Measurements from ENCODE around the gene WDR72.
"Not testable (repeated sequence)": the region's sequence is repeated elsewhere in the genome, so short reads cannot be mapped to it uniquely, and the experiment has no call there.

The WDR72 gene

DNA sequence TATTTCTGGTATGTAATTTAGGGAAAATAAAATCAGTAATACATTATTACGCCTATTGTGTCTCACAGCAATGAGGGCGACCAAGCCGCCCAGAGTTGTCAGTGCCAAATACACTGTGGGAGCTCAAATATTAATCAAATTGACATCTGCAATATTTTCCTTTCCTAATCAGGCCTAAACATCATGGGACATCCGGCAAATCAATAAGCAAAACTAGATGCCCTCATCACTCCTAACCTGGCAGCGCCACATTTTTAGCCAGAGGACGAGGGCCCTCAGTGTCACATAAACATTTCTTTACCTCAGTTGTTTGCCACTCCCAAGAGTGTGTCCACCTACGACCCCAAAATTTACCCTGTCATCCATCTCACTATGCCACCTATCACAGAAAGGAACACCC lies 64.1 kb downstream of the WDR72 start:
- no peak for DNase-seq

DNA sequence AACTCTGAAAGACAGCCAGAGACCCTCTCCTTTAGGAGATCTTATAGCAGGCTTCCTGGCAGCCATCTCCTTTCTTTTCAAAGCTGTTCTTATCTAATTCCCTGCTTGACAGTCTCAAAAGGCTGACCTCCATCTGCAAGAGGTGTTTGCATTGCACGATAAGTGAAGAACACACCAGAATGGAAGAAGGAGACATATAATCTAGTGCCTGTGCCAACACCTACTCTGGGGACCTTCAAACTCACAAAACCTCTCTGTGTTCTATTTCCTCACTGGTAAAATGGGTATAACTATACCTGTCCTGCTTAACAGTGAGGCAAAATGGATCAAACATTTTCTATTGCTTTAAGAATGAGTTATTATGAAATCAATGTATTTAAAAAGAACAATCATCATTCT lies 65.0 kb downstream of the WDR72 start:
- DNase-seq: no peak

- DNase-seq: no peak
Measured at GRCh38 chr15:53693729-53694475, 65.6 kb downstream of the WDR72 start.

- not testable (repeated sequence) for DNase-seq
Measured at GRCh38 chr15:53684162-53684561, 75.3 kb downstream of the WDR72 start.

DNA sequence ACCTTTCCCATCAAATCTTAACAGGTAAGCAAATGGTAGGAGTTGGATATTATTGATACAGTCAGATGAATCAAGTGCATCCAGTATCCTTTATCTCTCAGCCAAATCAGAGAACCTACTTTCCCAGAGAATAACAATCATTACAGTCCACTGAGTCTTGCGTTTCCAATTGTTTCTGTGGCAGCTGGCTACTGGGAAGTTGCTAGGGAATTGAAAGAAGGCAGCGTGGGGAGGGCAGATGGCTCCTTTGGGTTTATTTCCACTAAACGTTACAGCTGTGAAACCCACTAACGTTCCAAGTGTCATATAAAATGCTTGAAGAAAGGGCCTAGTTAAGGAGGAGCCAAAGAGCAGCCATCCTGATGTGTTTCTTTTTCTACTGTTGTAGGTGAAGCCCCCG lies 78.4 kb downstream of the WDR72 start:
- no peak for DNase-seq

GRCh38 chr15:53675832-53676231 lies 83.6 kb downstream of the WDR72 start:
- DNase-seq: no peak

GRCh38 chr15:53671545-53671944 lies 87.9 kb downstream of the WDR72 start:
- DNase-seq: no peak

GRCh38 chr15:53670701-53671100 lies 88.8 kb downstream of the WDR72 start:
- no peak for DNase-seq

GRCh38 chr15:53665930-53666329 lies 93.5 kb downstream of the WDR72 start:
- no peak for DNase-seq

GRCh38 chr15:53658827-53659555 lies 100.5 kb downstream of the WDR72 start:
- no peak for DNase-seq

GRCh38 chr15:53658255-53658654 lies 101.2 kb downstream of the WDR72 start:
- DNase-seq: no peak

DNA sequence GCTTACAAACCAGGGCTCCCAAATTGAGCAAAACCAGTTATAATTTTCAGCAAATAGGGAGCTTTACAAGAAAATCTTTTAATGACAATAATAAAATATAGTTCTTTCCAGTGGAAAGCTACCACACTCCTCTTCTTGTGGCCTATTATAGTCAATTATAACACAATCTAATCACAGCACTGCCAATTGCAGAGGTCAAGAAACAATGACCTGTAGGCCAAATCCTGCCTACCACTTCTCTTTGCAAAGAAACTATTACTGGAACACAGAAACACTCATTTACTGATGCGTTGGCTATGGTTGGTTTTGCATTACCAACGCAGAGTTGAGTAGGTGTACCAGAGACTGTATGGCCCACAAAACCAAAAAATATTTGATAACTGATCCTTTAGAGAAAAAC lies 110.5 kb downstream of the WDR72 start:
- no peak for DNase-seq

GRCh38 chr15:53644660-53645059 lies 114.8 kb downstream of the WDR72 start:
- no peak for DNase-seq

DNA sequence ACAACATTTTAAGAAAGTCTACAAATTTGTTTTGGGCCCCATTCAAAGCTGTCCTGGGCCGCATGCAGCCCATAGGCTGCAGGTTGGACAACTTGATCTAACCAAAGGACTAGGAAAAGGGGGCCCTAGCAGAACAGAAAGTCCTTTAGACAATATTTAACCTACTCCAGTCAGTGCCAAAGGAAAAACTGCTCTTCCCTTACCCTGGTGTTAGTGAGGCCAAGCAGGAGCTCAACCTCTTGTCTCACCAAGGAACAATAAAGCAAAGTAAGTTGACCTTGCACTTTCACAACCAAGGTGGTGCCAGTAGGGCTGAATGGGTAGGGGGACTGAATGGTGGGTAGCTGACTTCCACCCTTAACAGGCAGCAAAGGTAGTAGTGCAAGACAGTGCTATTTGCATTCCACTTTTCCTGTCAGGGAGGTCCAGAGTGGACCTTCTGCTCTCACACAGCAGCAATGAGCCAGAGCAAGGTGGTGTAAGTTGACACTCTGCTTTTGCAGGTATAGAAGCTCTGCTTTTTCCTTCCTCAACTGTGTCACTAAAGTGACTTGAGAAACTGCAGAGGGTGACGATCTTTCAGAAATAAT lies 124.9 kb downstream of the WDR72 start:
- no peak for DNase-seq

GRCh38 chr15:53627279-53627678 lies 132.2 kb downstream of the WDR72 start:
- no peak for DNase-seq

- no peak for DNase-seq
Measured at GRCh38 chr15:53625962-53626845, 133.3 kb downstream of the WDR72 start.

- no peak for DNase-seq
Measured at GRCh38 chr15:53625260-53625659, 134.2 kb downstream of the WDR72 start.

GRCh38 chr15:53618461-53618860 lies 141.0 kb downstream of the WDR72 start:
- DNase-seq: no peak

GRCh38 chr15:53611145-53611920 lies 148.1 kb downstream of the WDR72 start:
- no peak for DNase-seq

GRCh38 chr15:53591041-53591440 lies 168.4 kb downstream of the WDR72 start:
- no peak for DNase-seq

DNA sequence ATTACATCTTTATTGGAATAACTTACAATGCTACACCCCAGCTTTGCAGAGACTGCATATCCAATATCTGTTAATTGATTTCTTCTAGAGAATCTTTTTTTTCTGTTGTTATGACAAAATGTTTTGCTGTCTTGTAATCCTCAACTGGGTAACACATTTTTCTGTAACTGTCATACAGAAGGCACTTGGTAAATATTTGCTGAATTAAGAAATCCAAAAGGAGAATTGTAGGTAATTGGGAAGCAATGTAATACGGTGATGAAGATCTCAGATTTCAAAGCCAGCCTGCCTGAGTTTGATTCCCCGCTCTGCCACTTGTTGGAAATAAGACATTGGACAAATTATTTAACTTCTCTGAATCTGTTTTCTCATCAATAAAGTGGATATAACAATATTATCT lies 169.1 kb downstream of the WDR72 start:
- no peak for DNase-seq

DNA sequence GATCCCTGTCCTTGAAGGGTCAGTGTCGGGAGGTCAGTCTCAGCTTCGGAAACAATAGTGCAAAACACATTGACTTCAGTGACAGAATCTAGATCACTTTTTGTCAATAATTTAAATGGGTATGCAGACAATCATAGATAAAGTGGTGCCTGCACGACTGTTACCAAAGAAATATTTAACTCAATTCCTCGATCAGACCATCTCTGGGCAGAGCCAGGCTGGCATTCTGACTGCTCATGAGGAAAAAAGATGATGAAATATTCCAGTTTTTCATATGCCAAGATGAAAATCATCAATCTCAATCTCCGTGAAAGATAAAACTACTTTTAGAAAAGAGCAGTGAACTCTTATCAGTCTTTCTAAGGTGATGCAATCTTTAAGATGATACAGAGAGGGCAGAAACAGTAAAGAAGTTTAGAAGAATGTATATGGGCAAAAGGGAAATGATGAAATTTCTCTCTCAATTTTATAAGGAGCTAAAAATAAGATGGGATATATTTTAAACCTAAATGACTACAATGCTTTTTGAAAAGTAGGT lies 169.9 kb downstream of the WDR72 start:
- no peak for DNase-seq

Measured in stimulated activated CD4-positive, alpha-beta T cell treated with anti-CD3 and anti-CD28 coated beads, Interleukin-12 subunit alpha, Interleukin-12 subunit beta, amount 100 ng/mL, for 4 hours (primary cell).